Fibroblast of skin of back (primary cell): ENCODE data around the gene FER1L5.

Source experiments
- DNase-seq: peaks from one replicate; pipeline ENCODE4 v3.0.0-alpha.2; 2013

FER1L5 gene

DNA sequence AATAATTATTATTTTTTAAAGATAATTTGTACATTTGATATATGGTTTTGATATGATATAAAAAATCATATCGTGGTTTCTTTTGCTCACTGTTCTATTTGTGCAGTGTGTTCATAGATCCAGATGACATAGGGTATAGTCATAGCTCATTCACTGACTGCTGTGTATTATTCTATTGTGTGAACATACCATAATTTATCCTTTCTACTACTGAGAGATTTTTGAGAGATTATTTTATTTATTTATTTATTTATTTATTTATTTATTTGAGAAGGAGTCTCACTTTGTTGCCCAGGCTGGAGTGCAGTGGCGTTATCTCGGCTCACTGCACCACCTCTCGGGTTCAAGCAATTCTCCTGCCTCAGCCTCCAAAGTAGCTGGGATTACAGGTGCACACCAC, 39.0 kb downstream of the FER1L5 start:
- DNase-seq = no peak

DNA sequence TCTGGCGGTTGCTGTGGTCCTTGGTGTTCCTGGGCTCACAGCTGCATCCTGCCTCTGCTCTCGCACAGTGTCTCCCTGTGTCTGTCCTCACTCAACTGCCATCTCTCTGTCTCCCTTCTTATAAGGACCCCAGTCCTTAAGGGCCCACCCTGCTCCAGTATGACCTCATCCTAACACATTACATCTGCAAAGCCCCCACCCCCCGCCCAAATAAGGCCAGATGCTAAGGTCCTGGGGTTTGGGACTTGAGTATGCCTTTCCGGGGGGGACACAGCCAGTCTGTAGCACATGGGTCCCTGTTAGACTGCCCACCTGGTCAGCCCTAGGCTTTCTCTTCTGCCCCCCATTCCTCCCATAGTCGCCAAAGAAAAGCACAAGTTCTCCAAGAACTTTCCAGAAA, 40.7 kb downstream of the FER1L5 start:
- DNase-seq = no peak

DNA sequence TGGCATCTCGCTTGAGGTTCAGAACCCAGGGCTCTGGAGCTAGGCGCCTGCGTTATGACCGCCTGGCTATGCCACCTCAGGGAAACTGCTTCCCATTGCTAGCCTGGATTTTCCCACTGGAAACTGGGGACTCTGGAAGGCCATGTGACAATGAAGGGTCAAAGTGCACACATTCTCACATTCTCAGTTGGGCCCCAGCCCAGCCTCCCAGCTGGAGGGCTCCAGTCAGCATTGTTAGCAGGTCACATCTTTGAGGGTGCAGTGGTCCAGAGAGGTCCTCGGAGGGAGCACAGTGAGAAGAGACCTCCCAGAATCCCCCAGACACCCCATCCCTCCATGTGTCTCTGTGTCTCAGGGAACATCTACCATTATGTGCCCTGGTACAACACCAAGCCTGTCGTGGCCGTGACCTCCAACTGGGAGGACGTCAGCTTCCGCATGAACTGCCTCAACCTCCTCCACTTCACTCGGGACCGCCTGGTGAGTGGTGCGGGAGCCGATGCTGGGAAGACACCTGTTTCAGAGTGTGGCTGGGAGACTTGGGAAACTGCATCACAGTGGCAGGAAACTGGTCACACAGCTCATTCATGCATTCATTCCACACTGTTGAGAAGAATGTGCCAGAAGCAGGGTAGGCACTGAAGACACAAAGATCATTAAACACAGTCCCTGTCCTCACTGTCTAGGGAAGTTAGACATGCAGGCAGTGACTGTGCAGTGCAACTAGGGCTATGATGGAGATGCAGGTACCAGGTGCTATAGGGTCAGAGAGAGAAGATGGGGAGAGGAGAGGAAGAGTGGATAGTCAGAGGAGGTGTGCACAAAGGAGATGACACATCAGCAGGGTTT, 41.6 kb downstream of the FER1L5 start:
- DNase-seq = no peak

DNA sequence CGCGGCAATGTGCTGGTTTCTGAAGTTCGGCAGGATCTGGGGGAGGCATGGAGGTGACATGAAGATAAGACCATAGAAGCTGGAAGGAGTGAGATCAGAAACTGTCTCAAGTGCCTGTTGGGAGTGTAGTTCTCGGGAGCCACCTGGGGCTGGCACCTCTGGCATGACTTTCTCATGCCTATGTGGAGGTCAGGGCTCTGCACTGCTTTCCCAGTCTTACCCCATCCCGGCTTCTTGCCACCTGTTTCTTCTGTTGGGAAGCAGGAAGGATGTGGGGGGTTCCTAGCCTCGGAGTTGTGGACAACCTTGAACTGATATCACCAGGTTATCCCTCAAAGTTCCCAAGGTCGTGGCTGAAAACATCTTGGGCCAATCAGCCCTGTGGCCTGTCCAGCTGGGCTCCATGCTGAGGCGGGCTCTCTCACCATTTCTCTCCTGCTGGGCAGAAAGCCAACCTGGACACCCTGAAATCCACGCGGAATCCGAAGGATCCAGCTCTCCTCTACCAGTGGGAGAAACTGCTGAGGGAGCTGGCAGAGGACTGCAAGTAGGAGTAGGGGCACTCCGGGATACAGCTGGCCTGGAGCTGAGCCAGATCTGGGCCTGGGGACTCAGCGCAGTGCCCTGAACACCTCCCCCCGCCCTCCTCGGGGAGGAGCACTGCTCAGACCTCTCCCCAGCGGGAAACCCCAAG, 42.5 kb downstream of the FER1L5 start:
- DNase-seq = no peak

DNA sequence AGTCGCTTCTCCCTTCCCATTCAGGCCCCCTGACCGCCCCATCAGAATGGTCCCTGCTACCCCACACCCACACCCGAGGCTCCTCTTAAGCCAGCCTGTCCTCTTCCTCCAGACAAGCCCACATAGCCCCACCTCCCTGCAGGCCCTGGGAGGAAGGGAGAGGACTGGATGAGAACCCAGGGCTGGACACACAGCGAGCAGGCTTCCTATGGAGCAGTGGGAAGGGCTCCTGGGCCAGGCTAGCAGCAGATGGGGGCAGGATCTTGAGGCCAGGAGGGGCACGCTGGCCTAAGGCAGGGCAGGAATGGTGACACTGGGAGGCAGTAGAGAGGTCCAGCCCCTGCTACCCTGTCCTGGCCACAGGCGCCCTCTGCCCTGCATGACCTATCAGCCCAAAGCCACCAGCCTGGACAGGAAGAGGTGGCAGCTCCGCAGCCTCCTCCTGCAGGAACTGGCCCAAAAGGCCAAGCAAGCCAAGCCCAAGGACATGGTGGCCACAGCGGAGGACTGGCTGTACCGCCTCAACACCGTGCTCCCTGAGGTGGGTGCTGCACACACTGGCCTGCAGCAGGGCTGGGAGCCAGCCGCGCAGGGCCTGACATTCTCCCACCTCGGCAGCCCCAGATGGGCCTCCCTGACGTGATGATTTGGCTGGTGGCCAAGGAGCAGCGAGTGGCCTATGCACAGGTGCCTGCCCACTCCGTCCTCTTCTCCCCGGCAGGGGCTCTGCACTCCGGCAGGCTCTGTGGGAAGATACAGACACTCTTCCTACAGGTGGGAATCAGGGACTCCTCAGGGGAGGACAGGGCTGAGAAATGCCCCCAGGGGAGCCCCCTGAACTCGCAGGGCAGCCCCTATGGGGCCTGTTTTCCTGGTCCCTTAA, 43.3 kb downstream of the FER1L5 start:
- peak; percentile 13 for DNase-seq

DNA sequence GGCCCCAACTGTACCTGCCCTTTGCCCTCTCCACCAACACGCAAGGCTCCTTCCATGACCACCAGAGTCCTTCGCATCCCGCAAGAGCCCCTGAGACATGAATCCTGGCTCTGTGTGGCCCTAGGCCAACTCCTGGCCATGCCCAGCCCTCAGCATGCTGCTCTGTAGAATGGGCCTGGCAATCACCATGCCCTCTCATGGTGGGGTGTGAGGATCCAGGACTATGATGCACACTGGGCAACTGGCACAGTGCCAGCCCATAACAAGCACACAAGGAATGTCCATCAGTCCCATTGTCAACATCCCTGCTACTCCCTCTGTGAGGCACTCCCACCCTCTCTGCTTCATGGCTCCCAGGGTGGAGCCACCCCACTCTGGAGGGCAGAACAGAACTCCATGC, 44.7 kb downstream of the FER1L5 start:
- DNase-seq = peak; percentile 19

DNA sequence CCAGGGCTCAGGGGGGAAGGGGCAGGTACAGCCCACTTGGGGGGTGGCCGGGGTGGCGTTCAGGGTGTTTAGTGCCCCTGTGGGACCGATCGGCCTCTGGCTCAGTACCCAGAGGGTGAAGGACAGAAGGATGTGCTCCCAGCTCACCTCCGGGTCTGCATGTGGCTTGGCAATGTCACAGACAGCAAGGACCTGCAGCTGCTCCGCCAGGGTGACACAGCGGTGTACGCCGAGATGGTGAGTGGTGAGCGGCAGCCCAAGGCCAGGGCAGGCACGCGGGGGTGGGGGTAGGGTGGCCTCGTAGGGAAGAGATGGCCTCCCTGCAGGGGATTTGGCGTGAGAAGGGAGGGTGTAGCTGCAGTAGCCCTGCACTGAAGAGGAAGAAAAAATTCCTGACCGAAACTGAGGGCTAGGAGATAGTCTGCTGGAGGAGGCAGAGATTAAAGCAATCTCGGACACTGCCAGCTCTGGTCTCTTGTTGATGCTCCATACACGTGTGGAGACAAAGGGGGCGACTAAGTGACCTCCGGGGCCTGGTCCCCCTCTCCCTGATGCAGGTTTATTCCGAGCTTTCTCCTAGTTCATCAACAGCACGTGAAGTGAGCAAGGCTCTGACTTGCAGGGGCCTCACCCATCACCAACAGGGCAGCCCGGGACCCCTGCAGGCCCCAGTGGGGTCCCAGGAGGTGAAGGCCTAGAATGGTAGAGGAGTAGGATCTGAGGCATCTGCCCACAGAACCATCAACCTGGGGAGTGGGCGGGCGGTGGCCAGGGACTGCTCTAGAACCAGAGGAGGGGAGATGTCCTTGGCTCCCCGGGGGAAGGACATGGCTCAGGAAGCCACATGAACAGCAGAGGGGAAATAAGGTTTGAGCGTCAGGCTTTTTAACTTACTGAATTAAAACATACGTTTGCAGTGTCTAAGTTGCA, 45.4 kb downstream of the FER1L5 start:
- DNase-seq = no peak

DNA sequence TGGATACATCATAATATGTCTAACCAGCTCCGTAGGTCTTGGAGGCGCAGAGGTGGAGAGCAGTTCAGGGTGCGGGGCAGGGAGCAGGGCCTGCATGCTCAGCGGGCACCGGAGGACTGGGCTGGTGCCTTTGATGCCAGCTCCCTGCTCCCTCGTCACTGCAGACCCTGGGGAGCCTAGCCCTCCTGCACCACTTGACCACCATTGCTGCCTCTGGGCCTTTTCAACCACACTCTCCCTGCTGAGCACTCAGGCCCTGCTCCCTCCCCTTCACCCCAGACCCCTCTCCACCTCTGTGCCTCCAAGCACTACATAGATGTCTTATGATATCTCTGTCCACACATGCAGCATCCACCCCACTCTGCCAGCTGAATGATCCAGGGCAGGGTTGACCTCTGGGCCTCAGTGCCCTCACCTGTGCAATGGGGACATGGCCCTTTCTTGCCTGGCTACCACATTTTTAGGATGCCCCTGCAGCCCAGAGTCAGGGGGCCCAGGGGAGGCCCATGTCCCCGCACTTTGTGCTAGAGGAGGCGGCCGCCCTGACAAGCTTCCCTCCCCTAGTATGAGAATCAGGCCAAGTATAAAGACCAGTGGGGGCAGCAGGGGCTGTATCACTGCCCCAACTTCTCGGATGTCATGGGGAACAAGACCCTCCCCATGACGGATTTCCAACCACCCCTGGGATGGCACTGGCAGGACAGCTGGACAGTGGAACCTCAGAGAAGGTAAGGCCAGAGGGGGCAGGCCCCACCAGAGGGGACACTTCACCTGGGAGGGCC, 46.3 kb downstream of the FER1L5 start:
- no peak for DNase-seq

DNA sequence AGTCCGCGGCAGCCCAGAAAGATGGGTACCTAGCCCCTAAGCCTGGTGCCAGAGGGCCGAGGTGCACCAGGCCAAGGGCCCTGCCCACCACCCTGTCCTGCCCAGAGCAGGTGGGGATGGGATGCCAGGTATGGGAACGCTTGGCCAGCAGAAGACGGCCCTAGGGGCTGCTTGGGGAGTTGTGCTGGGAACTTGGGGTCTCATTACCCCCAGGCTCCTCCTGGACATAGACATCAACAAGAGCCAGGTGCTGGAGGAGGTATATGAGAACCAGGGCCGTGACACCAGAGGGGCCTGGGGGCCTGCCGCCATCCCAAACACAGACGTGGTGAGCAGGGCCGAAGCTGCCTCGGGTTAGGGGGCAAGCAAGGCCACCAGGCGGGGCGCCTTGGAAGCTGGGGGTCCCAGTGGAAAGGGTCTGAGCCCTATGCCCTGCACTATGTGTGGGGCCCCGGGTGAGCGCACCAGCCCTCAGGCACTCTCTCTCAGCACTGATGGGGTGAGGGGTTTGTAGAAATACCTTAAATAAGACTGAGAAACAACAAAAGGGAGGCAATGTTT, 46.9 kb downstream of the FER1L5 start:
- DNase-seq = no peak

DNA sequence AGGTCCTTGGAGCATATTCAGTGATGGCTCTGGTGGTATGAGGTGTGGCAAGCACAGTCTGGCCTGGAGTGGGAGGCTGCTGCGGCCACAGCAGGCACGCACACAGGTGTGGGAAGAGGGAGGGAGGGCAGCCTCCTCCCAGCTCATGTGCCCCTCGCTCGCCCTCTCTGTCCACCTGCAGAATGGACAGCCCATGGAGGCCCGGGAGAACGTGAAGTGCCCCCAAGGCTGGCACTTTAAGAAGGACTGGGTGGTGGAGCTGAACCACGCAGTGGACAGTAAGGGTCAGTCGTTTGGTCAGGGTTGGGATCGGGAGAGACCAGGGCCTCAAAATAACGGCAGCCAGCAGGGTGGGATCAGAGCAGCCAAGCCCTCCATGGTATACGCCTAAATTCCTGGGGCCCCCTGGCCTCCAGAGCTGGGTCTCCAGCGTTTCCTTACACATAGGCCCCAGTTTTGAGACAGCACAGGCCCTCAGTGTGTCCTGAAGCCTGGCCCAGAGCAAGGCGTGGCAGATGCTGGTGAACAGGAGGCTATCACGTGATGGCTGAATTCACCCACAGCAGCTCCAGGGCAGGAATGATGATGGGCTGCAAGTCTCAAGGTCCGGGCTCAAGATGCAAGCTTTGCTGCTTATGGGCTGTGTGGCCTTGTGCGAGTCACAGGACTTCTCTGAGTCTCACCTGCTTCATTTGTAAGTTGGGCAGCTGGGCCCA, 47.9 kb downstream of the FER1L5 start:
- no peak for DNase-seq

DNA sequence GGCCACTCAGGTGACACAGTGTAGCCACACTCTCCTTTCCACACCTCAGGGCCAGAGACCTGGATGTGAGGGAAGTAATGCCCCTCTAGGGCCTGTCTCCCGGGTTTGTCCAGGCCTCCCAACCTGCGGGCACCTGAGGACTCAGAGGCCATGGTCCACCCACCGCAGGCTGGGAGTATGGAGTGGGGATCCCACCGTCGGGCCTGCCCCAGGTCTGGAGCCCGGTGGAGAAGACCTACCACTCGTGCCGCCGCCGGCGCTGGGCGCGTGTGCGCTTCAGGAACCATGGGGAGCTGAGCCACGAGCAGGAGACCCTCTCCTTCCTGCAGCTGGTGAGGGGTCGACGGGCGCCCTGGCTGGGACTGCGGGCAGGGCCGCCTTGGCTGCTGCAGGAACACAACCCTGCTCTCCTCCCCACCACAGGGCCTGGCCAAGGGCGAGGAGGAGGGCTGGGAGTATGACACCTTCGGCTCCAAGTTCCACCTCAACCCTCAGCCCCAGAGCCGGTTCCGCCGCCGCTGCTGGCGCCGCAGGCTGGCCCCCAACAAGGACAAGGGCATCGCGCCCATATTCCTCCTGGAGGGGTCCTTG, 48.6 kb downstream of the FER1L5 start:
- no peak for DNase-seq

DNA sequence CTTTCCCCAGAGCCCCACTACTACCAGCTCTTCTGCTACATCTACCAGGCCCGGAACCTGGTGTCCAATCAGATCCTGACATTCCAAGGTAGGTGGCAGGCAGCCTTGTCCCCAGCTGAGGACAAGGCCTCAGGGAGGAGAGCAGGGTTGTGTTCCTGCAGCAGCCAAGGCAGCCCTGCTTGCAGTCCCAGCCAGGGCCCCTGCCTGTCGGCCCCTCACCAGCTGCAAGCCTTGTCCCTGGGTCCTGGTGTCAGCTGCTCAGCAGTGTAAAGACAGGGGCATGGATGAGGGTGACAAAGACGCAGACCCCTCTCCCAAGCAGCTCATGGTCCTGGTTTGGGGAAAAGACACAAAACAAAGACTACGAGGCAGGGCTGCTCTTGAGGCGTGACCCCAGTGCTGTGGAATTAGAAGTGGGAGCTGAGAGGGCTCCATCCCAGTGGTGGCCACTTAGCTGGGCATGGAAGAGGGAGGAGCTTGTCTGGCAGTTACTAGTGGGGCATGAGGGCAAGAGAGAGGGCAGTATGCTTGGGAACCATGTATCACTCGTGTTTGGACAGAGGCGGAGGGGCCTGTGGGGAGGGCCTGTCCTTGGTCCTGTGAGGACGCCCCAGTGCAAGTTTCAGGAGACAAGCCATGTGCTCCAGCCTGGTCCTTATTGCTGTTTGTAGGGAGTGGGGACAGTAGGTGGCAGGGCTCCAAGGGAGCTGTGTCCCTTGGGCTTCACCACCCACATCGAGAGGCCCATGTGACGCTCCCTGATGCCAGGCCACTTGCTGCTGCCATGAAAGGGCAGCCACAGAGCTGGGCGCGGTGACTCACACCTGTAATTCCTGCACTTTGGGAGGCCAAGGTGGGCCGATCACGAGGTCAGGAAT, 49.8 kb downstream of the FER1L5 start:
- DNase-seq = no peak

DNA sequence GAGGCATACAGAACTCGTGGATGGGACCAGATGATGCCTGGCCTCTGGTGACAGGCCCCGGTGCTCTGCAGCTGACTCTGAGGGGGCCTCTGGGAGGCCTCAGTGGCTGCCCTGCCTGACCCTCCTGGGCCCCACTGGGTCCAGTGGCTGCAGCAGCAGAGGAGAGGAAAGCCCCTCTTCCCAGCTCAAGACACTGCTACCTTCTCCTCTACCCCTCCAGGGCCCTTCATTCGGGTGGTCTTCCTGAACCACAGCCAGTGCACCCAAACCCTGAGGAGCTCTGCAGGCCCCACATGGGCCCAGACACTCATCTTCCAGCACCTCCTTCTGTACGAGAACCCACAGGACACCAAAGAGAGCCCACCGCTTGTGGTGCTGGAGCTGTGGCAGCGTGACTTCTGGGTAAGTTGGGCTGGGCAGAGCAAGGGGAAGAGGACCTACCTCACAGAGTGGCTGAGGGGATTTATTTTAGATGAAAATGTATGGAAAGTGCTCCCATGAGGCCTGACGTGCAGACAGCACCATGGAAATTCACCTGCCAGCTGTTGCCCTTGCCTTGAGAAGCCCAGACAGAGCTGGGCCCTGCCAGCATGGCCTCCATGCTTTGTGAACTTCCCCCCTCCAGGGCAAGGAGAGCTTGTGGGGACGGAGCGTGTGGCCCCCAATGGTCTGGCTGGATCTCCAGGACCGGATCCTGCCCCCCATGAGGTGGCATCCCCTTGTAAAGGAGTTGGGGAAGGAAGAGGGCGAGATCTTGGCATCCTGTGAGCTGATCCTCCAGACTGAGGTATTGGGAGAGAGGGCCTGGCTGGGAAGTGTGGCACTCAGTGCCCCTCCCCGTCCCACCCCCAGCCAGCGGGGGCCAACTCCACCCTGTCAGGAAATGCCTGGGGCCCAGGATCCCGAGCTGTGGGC, 51.0 kb downstream of the FER1L5 start:
- no peak for DNase-seq

DNA sequence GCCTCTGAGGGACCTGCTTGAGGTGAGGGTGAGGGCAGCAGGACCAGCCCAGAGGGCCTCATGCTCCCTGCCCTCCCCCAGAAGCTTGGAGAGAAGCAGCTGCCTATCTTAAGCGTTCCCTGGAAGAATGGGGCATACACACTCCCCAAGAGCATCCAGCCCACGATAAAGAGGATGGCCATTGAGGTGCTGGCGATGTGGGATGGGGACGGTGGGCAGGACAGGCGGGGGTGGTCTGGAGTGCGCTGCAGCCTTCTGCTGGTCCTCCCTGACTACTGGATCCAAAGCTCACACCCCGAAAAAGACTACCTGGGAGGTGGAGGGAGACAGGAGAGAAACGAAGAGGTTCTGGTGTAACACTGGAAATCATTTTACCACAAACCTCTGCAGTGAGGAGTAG, 51.7 kb downstream of the FER1L5 start:
- no peak for DNase-seq

DNA sequence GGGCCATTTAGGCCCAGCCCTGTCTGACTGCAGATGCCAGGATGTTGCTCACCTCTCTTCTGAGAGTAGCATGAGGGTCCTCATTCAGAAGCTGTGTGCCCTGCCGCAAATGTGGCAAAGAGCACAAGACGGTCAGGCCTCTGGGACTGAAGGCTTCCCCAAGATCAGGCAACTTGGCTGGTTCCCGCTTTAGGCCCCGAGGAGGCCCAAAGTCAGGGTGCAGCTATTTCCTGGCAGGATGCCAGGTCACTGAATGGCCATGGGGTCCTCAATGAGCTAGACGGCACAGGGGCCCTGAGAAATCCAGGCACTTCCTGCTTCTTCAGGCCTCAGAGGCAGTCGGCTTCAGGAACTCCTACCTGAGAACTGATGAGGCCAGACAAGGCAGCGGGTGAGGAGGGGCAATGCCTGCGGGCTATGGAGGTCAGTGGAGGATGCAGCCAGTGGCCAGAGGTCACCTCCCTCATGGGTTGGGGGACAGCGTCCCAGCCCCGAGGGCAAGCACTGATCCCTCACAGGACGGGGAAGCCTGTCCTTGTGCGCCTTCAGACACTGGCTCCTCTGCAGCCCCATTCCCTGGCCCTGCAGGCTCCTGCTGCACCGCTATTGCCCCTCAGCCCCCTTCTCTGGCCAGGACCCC, 52.4 kb downstream of the FER1L5 start:
- DNase-seq = no peak

DNA sequence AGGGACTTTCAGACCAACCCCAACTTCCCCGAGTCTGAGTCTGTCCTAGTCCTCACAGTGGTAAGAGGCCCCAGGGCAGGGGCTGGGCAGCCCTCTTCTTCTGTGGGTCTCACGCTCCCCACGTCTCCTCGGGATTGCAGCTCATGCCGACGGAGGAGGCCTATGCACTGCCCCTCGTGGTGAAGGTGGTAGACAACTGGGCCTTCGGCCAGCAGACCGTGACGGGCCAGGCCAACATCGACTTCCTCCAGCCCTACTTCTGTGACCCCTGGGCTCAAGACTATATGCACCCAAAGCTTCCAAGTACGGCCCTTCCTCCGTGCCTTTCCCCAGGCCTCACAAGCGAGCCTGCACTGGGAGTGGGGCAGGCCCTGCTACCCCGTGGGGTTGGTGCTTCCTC, 53.0 kb downstream of the FER1L5 start:
- no peak for DNase-seq

DNA sequence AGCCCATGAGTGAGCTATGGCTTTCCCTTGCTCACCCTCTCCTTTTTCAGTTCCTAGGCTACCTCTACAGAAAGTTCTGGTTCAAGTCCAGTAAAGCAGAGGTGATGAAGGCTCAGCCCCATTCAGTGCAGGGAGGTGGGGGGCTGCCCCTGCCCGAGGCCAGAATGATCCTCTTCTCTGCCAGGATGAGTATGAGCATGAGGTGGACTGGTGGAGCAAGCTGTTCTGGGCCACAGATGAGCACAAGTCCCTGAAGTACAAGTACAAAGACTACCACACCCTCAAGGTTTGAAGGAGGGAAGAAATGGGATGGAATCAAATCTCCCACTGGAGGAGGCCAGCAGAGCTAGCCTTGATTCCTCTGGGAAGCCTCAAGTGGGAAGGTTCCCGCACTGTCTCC, 54.9 kb downstream of the FER1L5 start:
- DNase-seq = no peak
